Measurements from ENCODE around the gene ANKRD65. TPM values are rescaled to one million over a fixed set of nuclear protein-coding genes. Genes with fewer than 3 reads are reported as not detected.

The ANKRD65 gene
- total and polyA plus RNA-seq, 3 experiments from 2014 or later: not detected

- Mint-ChIP-seq H3K27ac (no peak overlapping the region), H3K9me3 (no peaks in the 10 kb centered on the region), H3K27me3 (peaks cover 3 to 19% of the 10 kb centered on the region in 2 donors), H3K4me1 (peaks cover 0 to 11% (median 0%) of the 10 kb centered on the region in 3 donors), H3K4me3 (no peak overlapping the region), H3K36me3 (no peaks in the 10 kb centered on the region)
- DNase-seq: no peak
- H3K9me3 ChIP-seq (ENCODE audit: low read length): no peaks in the 10 kb centered on the region
- H3K27ac ChIP-seq (ENCODE audit: low read depth, low read length): no peak overlapping the region
- ChIA-PET POLR2A (no interaction called here), CTCF (no interaction called here)
- H3K36me3 ChIP-seq (ENCODE audit: insufficient read depth, low read length): no peaks in the 10 kb centered on the region
- no peak overlapping the region for H3K4me3 ChIP-seq (ENCODE audit: low read length)
- H3K4me1 ChIP-seq (ENCODE audit: insufficient read depth, low read length): peaks cover 14% of the 10 kb centered on the region
- peaks cover 33% of the 10 kb centered on the region for H3K27me3 ChIP-seq (ENCODE audit: insufficient read depth, low read length, poor library complexity, severe bottlenecking)
These were observed 17.7 kb upstream of the ANKRD65 start for GRCh38 chr1:1438531-1439381.

- Mint-ChIP-seq H3K4me1 (peaks cover 0 to 11% (median 0%) of the 10 kb centered on the region in 3 donors), H3K9me3 (no peaks in the 10 kb centered on the region), H3K36me3 (no peaks in the 10 kb centered on the region), H3K4me3 (no peak overlapping the region), H3K27ac (no peak overlapping the region), H3K27me3 (peaks cover 6 to 19% of the 10 kb centered on the region in 2 donors)
- no peak for DNase-seq
- Histone ChIP-seq H3K4me1 (ENCODE audit: insufficient read depth, low read length) (peaks cover 14% of the 10 kb centered on the region), H3K4me3 (ENCODE audit: low read length) (no peak overlapping the region), H3K36me3 (ENCODE audit: insufficient read depth, low read length) (no peaks in the 10 kb centered on the region), H3K27me3 (ENCODE audit: insufficient read depth, low read length, poor library complexity, severe bottlenecking) (peaks cover 33% of the 10 kb centered on the region), H3K9me3 (ENCODE audit: low read length) (no peaks in the 10 kb centered on the region), H3K27ac (ENCODE audit: low read depth, low read length) (no peak overlapping the region)
- ChIA-PET CTCF (no interaction called here), POLR2A (no interaction called here)
These were observed 16.9 kb upstream of the ANKRD65 start for GRCh38 chr1:1437904-1438376.

GRCh38 chr1:1437033-1437903 is 16.2 kb upstream of the ANKRD65 start:
- no peaks in the 10 kb centered on the region for H3K9me3 ChIP-seq (ENCODE audit: low read length)
- POLR2A ChIA-PET: no interaction called here
- H3K4me3 ChIP-seq (ENCODE audit: low read length): no peak overlapping the region
- Mint-ChIP-seq H3K27ac (no peak overlapping the region), H3K27me3 (peaks cover 6 to 22% of the 10 kb centered on the region in 2 donors), H3K4me3 (no peak overlapping the region), H3K4me1 (peaks cover 0 to 11% (median 0%) of the 10 kb centered on the region in 3 donors), H3K9me3 (no peaks in the 10 kb centered on the region), H3K36me3 (no peaks in the 10 kb centered on the region)
- H3K27ac ChIP-seq (ENCODE audit: low read depth, low read length): no peak overlapping the region
- H3K4me1 ChIP-seq (ENCODE audit: insufficient read depth, low read length): peaks cover 14% of the 10 kb centered on the region
- DNase-seq: no peak
- H3K27me3 ChIP-seq (ENCODE audit: insufficient read depth, low read length, poor library complexity, severe bottlenecking): peaks cover 33% of the 10 kb centered on the region
- CTCF ChIA-PET: no interaction called here
- no peaks in the 10 kb centered on the region for H3K36me3 ChIP-seq (ENCODE audit: insufficient read depth, low read length)

GRCh38 chr1:1436630-1437032 is 15.6 kb upstream of the ANKRD65 start:
- ChIA-PET CTCF (no interaction called here), POLR2A (no interaction called here)
- peaks cover 33% of the 10 kb centered on the region for H3K27me3 ChIP-seq (ENCODE audit: insufficient read depth, low read length, poor library complexity, severe bottlenecking)
- H3K4me3 ChIP-seq (ENCODE audit: low read length): no peak overlapping the region
- no peaks in the 10 kb centered on the region for H3K9me3 Mint-ChIP-seq
- peaks cover 0 to 11% (median 0%) of the 10 kb centered on the region in 3 donors for H3K4me1 Mint-ChIP-seq
- no peaks in the 10 kb centered on the region for H3K9me3 ChIP-seq (ENCODE audit: low read length)
- peak overlapping the region in 1 of 7 donors; percentile 18 for H3K4me3 Mint-ChIP-seq
- H3K27me3 Mint-ChIP-seq: peaks cover 6 to 22% of the 10 kb centered on the region in 2 donors
- no peak overlapping the region for H3K27ac ChIP-seq (ENCODE audit: low read depth, low read length)
- no peaks in the 10 kb centered on the region for H3K36me3 Mint-ChIP-seq
- no peak for DNase-seq
- H3K4me1 ChIP-seq (ENCODE audit: insufficient read depth, low read length): peaks cover 14% of the 10 kb centered on the region
- no peak overlapping the region for H3K27ac Mint-ChIP-seq
- H3K36me3 ChIP-seq (ENCODE audit: insufficient read depth, low read length): no peaks in the 10 kb centered on the region

GRCh38 chr1:1435911-1436629 is 15.0 kb upstream of the ANKRD65 start:
- ChIA-PET POLR2A (no interaction called here), CTCF (no interaction called here)
- H3K27ac Mint-ChIP-seq: no peak overlapping the region
- peaks cover 14% of the 10 kb centered on the region for H3K4me1 ChIP-seq (ENCODE audit: insufficient read depth, low read length)
- no peaks in the 10 kb centered on the region for H3K9me3 ChIP-seq (ENCODE audit: low read length)
- peaks cover 33% of the 10 kb centered on the region for H3K27me3 ChIP-seq (ENCODE audit: insufficient read depth, low read length, poor library complexity, severe bottlenecking)
- peaks cover 6 to 22% of the 10 kb centered on the region in 2 donors for H3K27me3 Mint-ChIP-seq
- H3K4me3 ChIP-seq (ENCODE audit: low read length): no peak overlapping the region
- no peaks in the 10 kb centered on the region for H3K36me3 ChIP-seq (ENCODE audit: insufficient read depth, low read length)
- H3K4me3 Mint-ChIP-seq: peak overlapping the region in 5 of 7 donors; percentile 20 to 82 (median 45)
- no peak for DNase-seq
- H3K9me3 Mint-ChIP-seq: no peaks in the 10 kb centered on the region
- H3K36me3 Mint-ChIP-seq: no peaks in the 10 kb centered on the region
- no peak overlapping the region for H3K27ac ChIP-seq (ENCODE audit: low read depth, low read length)
- H3K4me1 Mint-ChIP-seq: peaks cover 0 to 11% (median 0%) of the 10 kb centered on the region in 3 donors

GRCh38 chr1:1435106-1435903 is 14.2 kb upstream of the ANKRD65 start, which contains the start of gene VWA1:
Gene VWA1, plus strand, starts transcription at chr1:1435690. Its CDS starts 59 bp downstream, at chr1:1435749.
- Histone ChIP-seq H3K36me3 (ENCODE audit: insufficient read depth, low read length) (no peaks in the 10 kb centered on the region), H3K27ac (ENCODE audit: low read depth, low read length) (no peak within 1 kb of the TSS), H3K27me3 (ENCODE audit: insufficient read depth, low read length, poor library complexity, severe bottlenecking) (peaks cover 33% of the 10 kb centered on the region), H3K4me1 (ENCODE audit: insufficient read depth, low read length) (peaks cover 8% of the 10 kb centered on the region), H3K9me3 (ENCODE audit: low read length) (no peaks in the 10 kb centered on the region), H3K4me3 (ENCODE audit: low read length) (peak within 1 kb of the TSS; percentile 22)
- ChIA-PET POLR2A (no interaction called here), CTCF (no interaction called here)
- peak within 1 kb of the TSS in 1 of 8 donors; percentile 68 for H3K27ac Mint-ChIP-seq
- peak within 1 kb of the TSS in 6 of 7 donors; percentile 34 to 82 (median 48) for H3K4me3 Mint-ChIP-seq
- no peaks in the 10 kb centered on the region for H3K9me3 Mint-ChIP-seq
- peak; percentile 37 to 65 (median 46) for DNase-seq
- no peaks in the 10 kb centered on the region for H3K36me3 Mint-ChIP-seq
- peaks cover 6 to 18% of the 10 kb centered on the region in 2 donors for H3K27me3 Mint-ChIP-seq
- peaks cover 0 to 8% (median 0%) of the 10 kb centered on the region in 3 donors for H3K4me1 Mint-ChIP-seq

- Mint-ChIP-seq H3K4me3 (peak overlapping the region in 5 of 7 donors; percentile 8 to 59 (median 44)), H3K4me1 (peaks cover 0 to 8% (median 0%) of the 10 kb centered on the region in 3 donors), H3K36me3 (no peaks in the 10 kb centered on the region), H3K27ac (no peak overlapping the region), H3K9me3 (no peaks in the 10 kb centered on the region), H3K27me3 (peaks cover 6 to 22% of the 10 kb centered on the region in 2 donors)
- no peak overlapping the region for H3K4me3 ChIP-seq (ENCODE audit: low read length)
- no peaks in the 10 kb centered on the region for H3K36me3 ChIP-seq (ENCODE audit: insufficient read depth, low read length)
- H3K27me3 ChIP-seq (ENCODE audit: insufficient read depth, low read length, poor library complexity, severe bottlenecking): peaks cover 33% of the 10 kb centered on the region
- no peak overlapping the region for H3K27ac ChIP-seq (ENCODE audit: low read depth, low read length)
- POLR2A ChIA-PET: no interaction called here
- H3K9me3 ChIP-seq (ENCODE audit: low read length): no peaks in the 10 kb centered on the region
- DNase-seq: no peak
- H3K4me1 ChIP-seq (ENCODE audit: insufficient read depth, low read length): peaks cover 8% of the 10 kb centered on the region
- CTCF ChIA-PET: no interaction called here
These were observed 13.7 kb upstream of the ANKRD65 start for GRCh38 chr1:1434824-1435105.
